ENCODE data around the gene HYAL2.

Gene HYAL2

GRCh38 chr3:50337175-50337861 is 14.8 kb upstream of the HYAL2 start (continued):
- TF ChIP-seq ZNF830 (tag by site-specific recombination; IDR thresholded peaks at IDR 0.05; ENCODE audit: low read depth) (no peak), KLF1 (tag by site-specific recombination; IDR thresholded peaks at IDR 0.05) (peak; percentile 84), ZBTB1 (tag by site-specific recombination; IDR thresholded peaks at IDR 0.05) (0 out of 2 replicates have a peak, but pooled peaks have one; percentile 43), PRDM10 (tag by site-specific recombination; IDR thresholded peaks at IDR 0.05) (peak; percentile 19; the same call in 1 of the 2 replicates), ZNF18 (tag by site-specific recombination; IDR thresholded peaks at IDR 0.05) (peak; percentile 15; the same call in 1 of the 2 replicates), ZNF521 (tag by site-specific recombination; IDR thresholded peaks at IDR 0.05) (no peak), ZNF585B (tag by site-specific recombination; IDR thresholded peaks at IDR 0.05) (0 out of 2 replicates have a peak, but pooled peaks have one; percentile 8), GLIS1 (tag by site-specific recombination; IDR thresholded peaks at IDR 0.05) (peak; percentile 55), KLF16 (tag by site-specific recombination; IDR thresholded peaks at IDR 0.05) (0 out of 2 replicates have a peak, but pooled peaks have one; percentile 55), ZXDB (tag by site-specific recombination; IDR thresholded peaks at IDR 0.05) (peak; percentile 46; the same call in 1 of the 2 replicates), ZSCAN5A (tag by site-specific recombination; IDR thresholded peaks at IDR 0.05) (peak; percentile 89), EGR2 (tag by site-specific recombination; IDR thresholded peaks at IDR 0.05; ENCODE audit: low read depth) (peak; percentile 83), ZNF692 (tag by site-specific recombination; IDR thresholded peaks at IDR 0.05) (peak; percentile 59), SP2 (tag by site-specific recombination; IDR thresholded peaks at IDR 0.05) (peak; percentile 92), ZNF404 (tag by site-specific recombination; IDR thresholded peaks at IDR 0.05) (no peak), ZNF501 (tag by site-specific recombination; IDR thresholded peaks at IDR 0.05) (peak; percentile 70), ZBTB26 (tag by site-specific recombination; optimal IDR thresholded peaks at IDR 0.05) (peak; percentile 100), ZNF600 (tag by site-specific recombination; IDR thresholded peaks at IDR 0.05) (peak; percentile 75), PRDM2 (tag by site-specific recombination; IDR thresholded peaks at IDR 0.05; ENCODE audit: borderline replicate concordance) (no peak), SCRT1 (tag by site-specific recombination; IDR thresholded peaks at IDR 0.05; ENCODE audit: borderline replicate concordance) (no peak)
